ENCODE measurements around the gene POLA2. TPM values are rescaled to one million over a fixed set of nuclear protein-coding genes. Genes with fewer than 3 reads are reported as not detected.
A peak's percentile ranks its signal among the peaks of the same experiment; 100 is the strongest.
"Not testable (repeated sequence)": the region's sequence is repeated elsewhere in the genome, so short reads cannot be mapped to it uniquely, and the experiment has no call there.

The POLA2 gene
- total RNA-seq, 1 donor from 2014 or later: 11.2 TPM

DNA sequence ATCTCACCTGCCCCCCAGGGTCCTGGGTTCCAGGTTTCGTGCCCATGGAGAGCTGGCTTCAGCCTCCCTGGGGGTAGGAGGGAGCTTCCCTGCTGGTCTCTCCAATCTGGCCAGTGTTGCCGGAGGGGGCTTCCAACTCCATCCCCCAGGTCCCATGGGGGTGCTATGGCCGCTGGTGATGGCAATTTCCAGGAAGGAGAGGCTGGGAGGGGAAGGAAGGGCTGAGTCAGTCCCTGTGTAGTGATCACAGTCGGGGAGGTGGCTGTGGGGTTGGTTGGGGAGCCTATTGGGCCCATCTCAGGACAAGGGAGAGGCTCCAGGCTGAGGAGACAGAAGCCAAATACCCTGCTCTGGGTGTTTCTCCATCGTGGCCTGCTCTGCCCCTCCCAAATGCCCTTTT lies 47.2 kb downstream of the POLA2 start:
- ATAC-seq: peak; percentile 14

DNA sequence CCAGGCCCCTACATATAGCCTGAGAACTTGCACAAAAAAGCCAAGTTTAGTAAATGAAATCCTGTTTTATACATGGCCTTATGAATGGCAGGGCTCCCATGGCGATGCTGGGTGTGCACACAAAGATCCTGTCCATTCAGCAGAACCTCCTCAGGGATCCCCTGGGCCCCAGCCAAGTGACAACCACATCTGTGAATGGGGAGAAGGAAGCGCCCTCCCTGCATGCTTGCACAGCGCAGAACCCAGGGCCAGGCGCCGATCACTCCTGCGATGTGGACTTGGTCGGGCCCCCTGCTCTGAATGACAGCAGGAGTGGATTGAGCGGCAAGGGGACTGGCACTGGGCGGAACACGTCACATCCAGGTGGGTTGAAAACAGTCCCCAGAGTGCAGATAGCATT lies 48.5 kb downstream of the POLA2 start:
- ATAC-seq: no peak

DNA sequence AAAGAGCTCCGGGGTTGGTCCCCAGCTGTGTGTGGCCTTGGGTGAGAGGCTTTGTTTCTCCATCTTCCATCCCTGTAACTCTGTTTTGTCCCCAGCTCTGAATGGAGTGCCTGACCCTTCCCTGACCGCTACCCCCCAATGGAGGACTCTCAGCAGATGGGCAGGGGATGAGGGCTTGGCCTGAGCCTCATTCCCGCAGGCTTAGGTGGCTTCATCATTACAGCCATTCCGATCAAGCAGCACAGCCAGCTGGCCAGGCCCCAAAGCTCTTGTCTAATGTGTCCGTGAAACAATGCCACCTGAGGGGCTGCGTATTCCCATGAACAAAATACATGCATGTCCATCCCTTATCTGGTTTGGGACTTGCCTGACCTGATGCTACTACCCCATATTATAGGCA lies 49.0 kb downstream of the POLA2 start:
- ATAC-seq: no peak

DNA sequence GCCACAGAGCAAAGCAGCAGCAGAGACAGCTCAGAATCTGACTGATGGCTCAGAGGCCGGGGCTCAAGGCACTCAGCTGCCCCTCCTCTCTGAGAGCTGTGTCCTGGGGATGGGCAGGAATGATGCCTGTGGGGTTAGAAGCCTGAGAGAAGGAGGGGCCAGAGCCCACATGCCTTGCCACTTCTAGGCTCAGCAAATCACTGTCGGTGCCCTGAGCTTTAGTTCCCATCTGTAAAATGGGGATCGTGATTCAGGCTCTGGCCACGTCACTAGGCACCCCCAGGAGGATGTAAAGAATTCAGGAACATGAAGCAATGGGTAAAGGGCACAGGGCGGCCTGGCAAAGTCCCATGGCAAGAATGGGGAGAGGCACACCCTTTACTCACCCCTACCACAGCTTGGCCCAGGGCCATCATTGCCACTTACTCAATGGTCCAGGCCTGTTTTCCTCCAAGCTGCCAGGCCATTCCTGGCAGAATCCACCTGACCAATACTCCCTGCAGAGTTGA lies 49.5 kb downstream of the POLA2 start:
- ATAC-seq: no peak

DNA sequence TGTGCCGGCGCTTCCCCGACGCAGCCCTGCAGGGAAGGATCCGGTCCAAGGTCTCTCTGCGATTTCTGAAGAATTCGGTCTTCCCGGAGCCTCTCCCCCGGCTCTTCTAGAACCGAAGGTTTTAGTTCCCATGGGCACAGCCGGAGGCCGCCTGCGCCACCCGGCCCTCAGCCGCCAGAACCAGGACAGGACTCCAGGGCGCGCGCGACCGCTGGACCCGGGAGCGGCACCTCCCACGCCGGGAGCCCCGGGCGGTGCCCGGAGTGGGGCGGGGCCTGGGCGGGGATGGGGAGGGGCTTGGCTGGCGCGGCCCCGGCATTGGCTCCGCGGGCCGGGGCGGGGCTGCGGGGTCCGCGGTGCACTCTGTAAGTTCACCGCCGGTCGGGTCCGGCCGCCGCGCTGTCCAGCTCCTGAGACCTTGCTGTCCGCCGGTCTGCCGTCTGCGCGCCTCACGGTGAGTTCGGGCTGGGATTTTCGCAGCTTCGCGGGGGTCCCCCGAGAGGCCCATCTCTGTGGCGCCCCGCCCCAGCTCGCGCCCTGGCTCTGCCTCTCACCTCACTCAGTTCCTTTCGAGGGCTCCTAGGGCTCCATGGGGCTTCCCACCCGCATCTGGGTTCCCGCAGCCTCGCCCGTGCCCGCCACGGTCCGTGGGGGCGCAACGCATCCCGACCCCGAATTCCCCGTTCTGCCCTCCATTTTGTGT lies 52.9 kb downstream of the POLA2 start, which contains the start of gene CDC42EP2:
CDC42EP2 (plus strand) TSS at position 366 of the 703 bp plus-strand sequence. CDS start 6,033 bp downstream, outside the sequence.
- ATAC-seq: peak; percentile 88

DNA sequence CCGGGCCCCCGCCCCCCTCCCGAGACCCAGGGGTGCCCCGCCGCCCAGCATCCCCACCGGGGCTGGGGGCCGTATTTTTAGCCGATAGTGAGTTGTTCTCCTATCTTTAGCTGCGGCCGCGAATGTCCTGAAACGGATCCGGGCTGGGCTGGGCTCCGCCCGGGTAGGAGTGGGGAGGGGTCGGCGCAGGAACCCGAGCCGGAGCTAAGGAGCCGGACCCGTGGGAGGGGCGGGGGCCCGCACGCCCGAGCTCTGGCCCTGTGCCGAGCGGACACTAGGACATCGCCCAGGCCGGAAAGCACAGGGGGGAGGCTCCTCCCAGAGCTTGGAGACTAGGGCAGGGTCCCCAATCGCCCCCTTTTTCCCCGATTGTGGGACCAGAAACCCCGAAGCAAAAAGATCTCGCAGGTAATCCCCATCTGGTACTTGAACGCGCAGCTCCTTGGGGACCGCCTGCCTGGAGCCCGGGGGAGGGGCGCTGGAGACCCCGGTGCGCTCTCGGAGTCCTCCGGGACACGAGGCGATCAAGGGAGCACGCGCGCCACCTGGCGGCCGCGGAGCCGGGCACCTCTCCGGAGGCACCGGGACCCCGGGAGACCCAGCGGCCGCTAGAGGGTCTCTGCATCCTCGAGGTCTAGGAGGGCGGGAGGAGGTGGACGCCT lies 53.6 kb downstream of the POLA2 start:
- peak; percentile 48 for ATAC-seq

DNA sequence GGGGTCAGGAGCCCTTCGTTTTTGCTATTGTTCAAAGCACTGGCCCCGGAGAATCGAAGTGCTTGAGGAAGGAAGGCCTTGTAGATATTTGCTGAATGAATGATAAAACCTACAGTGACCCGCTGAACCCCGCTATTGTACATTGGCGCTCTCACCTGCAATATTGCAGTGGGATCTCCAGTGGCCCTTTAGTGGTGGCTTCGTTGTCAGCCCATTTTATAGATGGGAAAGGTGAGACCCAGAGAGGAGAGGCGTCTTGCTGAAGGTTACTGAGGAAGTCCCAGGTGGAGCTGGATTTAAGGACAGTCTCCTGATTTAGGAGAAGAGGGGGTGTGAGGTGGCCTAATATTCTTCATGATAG lies 54.1 kb downstream of the POLA2 start:
- ATAC-seq: no peak

DNA sequence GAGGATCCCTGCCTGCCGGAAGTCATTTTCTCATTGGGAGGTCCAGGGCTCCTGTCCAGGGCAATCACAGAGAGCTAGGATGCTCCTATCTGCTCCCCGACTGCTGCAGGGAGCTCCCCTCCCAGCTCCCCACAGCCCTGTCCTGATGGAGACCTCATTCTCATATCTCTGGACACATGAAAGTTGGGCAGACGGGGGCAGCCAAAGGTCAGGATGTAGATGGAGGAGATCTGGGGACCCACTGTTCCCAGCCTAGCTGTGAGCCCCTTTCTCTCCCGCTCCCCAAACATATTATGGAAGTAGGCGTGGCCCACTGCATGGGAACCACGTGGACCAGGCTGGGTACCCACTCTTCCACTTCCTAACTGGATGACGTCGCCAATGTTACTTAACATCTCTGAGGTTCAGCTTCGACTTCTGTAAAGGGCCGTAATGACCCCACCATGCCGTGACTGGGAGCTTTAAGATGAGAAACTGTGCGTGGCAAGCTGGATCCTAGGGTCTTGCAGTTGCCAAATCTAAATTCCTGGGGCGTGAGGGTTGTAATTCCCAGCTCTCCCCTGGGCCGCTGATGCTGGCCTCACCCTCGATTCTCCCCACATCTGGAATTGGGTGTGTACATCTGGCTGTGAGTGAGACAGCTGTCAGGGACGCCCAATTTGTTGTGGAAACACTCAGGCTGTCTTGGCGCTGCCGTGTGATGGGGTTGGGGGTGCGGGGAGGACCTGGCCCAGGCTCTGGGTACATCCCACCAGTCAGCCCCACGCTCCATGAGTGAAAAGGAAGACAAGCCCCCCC lies 54.7 kb downstream of the POLA2 start:
- ATAC-seq: peak; percentile 9

DNA sequence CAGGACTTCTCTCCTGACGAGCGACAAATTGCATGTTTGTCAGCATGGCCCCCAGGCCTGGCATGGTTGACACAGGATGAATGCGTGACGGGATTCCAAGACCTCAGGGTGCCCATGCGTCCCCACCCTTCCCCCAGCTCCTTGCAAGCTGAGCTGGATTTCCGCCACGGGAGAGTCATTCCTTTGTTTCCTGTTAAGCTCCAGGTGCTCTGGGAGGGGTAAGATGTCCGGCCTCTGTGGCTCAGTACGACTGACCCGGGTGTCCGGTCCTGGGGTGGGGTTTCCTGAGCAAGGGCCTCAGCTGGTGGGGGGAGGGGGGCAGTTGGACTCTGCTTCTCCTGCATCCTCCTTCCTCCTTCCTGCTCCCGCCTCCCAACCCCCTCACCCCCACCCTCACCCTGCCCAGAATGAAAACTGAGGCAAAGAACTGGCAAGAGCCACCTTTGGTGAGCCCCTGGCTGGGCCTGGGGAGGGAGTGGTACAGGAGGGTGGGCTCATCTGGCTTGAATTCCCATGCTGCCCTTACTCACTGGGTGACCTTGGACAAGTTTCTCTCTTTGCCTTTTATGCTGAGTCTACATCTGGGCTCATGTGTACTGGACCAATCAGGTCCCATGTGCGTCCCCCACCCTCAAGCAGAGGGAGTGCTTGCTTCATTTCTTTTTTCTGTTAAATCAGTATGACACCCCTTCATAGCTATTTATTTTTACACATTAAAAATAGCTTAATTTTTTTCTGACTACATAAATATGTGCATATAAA lies 55.4 kb downstream of the POLA2 start:
- peak; percentile 36 for ATAC-seq

DNA sequence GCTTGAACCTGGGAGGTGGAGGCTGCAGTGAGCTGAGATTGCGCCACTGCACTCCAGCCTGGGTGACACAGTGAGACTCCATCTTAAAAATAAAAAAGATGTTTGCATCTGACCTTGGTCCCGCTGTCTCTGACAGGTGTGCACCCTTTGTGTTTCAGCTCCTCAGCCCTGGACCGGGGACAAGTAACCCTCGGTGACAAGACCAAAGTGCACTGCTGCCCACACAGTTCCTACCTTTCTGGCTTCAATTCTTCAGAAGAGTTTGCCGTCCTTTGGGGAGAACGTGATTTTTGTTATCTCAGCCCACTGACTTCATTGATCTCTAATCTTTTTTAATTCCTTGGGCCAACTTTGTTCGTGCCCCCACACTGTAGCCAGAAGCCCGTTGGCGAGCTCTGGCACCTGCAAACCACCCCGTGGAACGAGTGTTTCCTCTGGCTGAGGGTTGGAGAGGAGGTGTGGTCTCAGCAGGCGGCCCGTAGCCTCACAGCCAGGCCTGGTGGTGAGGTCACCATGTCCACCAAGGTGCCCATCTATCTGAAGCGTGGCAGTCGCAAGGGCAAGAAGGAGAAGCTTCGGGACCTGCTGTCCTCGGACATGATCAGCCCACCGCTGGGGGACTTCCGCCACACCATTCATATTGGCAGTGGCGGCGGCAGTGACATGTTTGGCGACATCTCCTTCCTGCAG lies 58.8 kb downstream of the POLA2 start:
- no peak for ATAC-seq

DNA sequence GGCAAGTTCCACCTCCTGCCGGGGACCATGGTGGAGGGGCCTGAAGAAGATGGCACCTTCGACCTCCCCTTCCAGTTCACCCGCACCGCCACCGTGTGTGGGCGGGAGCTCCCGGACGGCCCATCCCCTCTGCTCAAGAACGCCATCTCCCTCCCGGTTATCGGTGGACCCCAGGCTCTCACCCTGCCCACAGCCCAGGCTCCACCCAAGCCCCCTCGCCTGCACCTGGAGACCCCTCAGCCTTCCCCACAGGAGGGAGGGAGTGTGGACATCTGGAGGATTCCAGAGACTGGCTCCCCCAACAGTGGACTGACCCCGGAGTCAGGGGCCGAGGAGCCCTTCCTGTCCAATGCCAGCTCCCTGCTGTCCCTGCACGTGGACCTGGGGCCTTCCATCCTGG lies 59.3 kb downstream of the POLA2 start:
- no peak for ATAC-seq

DNA sequence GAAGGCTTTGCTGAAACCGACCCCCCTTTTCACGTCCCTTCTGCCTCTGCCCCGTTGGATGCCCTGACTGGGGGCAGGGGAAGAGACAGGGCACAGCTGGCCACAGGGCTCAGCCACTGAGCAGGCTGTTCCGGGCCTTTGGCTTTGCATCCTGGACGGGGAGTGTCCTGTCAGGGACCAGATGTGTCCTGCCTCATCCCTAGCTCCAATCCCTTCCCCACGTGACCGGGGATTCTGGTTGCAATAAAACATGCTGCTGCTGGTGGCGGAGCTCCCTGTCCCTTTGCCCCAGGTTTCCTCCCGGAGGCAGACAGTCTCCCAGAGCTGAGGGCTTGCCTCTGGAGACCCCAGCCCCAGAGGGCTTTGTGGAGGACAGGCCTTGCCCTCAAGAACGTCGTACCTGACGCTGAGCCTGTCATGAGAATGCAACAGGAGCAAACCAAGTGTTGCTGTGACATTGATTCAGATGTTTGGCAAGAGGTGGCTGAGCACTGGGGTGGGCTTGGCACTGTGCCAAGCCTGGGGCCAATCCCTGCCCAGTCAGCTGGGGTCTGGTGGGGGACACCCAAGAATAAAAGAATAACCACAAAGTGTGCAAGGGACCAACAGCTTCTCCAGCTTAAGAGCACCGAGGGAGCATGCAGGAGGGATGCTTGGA lies 60.2 kb downstream of the POLA2 start:
- no peak for ATAC-seq

DNA sequence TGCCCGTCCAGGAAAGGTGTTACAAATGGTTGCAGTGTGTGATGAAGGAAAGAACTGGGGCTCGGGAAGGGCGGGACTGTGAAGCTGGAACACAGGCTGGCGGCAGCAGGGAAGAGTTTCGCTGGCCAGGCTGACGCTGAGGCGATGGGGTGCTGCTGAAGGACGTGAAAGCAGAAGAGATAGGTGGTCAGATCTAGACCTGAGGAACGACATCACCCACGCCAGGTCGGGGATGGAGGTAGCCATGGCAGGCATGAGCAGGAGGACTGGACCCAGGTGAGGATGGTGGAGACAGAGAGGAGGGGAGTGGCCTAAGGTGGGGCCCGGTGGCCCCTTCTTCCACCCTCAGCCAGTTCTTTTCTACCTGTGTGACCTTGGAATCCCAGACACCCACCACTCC lies 62.1 kb downstream of the POLA2 start:
- peak; percentile 10 for ATAC-seq

DNA sequence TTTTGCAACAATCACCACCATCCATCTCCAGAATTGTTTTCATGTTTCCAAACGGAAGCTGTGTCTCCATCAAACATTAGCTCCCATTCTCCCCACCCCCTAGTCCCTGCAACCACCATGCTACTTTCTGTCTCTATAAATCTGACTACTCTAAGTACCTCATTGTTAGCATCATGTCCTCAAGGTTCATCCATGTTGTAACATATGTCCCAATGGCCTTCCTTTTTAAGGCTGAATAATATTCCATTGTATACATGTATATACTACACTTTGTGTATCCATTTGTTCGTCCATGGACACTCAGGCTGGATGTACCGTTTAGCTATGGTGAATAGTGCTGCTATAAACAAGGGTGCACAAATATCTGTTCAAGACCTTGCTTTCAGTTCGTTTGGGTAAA lies 63.7 kb downstream of the POLA2 start:
- ATAC-seq: no peak

DNA sequence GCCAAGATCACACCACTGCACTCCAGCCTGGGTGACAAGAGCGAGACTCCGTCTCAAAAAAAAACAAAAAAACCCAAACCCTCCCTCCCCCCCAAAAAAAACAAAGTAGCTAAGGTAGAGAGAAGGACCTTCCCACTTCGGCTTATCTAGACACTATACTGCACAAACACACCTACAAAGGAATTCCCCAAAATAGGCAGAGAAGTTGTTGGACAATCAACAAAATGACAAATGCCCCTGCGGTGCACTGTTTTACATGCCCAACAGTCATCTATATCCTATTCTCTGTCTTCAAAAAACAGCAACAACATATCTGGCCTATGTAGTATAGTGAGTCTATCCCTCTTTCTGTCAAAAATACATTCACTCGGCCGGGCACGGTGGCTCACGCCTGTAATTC lies 65.3 kb downstream of the POLA2 start:
- ATAC-seq: no peak

DNA sequence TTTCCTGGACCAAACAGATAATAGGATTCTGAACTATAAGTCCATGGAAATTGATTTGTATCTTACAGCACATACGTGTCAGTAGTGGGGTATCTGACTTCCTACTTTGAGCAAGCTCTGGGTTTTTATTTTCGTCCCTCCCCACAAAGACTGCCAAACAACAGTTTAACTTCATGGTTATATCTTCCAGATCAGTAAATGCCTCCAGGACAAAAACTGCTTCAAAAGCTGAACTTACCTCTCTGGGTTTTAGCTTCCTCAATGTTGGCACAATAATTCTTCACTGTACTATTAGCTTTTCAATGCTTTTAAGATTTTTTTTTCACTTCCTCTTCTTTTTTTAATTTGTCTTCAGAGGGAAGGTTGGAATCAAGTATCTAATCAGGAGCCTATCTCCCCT lies 67.7 kb downstream of the POLA2 start:
- ATAC-seq: no peak

DNA sequence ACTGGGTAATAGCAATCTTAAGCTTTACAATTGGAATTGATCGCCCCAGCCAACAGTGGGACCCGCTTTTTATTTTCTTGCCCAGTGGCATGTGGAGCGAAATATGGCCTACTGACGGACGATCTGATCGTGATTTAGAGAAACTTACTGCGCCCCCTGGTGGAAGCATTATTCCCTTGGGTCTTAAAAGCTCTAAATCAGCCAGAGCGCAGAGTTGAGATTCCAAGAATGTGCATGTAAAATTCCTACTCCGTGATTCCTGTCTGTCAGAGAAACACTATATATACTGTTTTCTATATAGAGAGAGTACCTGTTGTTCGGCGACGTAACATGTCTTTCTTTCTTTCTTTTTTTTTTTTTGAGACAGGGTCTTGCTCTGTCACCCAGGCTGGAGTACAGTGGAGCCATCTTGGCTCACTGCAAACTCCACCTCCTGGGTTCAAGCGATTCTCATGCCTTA lies 68.2 kb downstream of the POLA2 start:
- peak; percentile 40 for ATAC-seq

DNA sequence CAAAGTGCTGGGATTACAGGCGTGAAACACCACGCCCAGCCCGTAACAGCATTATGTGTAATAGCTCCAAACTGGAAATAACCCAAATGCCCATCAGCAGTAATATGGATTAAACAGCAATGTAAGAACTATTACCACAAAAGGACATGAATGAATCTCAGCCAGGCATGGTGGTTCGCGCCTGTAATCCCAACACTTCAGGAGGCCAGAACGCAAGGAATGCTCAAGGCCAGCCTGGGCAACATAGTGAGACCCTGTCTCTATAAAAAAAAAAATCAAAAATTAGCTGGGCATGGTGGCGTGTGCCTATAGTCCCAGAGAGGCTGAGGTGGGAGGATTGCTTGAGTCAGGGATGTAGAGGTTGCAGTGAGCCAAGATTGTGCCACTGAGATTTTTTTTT lies 68.8 kb downstream of the POLA2 start:
- no peak for ATAC-seq

DNA sequence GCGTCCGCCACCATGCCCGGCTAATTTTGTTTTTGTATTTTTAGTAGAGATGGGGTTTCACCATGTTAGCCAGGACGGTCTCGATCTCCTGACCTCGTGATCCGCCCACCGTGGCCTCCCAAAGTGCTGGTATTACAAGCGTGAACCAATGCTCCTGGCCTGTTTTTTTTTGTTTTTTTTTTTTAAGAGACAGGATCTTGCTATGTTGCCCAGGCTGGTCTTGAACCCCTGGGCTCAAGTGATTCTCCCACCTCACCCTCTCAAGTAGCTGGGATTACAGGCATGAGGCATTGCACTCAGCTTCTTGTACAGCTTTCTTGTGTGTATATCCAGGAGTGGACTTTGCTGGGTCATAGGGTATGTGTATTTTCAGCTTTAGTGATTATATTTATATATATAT lies 70.8 kb downstream of the POLA2 start:
- not testable (repeated sequence) for ATAC-seq

DNA sequence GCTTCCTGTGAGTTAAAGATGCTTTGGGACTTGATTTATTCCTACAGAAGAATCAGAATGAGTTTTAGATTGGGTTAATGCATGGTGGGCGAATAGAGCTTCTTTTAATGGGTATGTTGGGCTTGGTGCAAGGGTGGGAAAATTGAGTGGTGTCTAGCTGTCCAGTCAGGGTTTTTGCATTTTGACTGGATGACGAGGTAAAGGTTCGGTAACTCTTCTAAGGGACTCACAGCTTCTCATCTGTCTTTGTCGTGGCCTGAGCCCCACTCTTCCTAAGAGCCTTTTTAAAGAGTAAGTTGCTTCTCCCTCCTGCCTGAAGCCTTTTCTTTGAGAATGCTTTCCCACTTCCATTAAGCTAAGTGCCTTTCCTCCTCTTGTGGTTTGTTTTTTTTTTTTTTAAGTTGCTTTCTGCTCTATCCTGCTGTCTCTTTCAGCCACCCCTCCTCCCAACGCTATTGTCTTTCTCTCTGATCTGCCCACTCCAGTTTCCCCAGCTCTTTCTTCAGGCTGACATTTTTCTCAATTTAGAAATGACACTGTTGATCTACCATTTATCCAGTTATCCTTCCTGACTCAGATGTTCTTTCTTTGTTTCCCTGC lies 73.0 kb downstream of the POLA2 start:
- no peak for ATAC-seq

DNA sequence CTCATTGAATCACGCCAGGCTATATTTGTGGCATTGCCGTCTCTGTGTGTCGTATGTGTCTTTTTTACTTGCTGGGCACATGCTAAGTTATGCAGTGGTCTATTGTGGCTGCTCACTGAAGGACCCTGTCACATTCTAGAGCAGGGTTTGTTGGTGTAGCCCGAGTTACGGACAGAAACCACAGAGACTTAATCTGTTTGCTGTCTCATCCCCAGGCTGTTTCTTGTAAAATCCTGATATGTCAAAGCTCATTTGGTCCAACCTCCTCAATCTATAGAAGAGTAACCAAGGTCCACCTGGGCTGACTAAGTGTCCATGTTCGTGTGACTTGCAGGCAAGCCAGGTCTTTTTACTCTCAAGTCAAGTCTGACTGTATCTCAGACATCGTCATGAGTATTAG lies 76.9 kb downstream of the POLA2 start:
- ATAC-seq: no peak

Data from esophagus mucosa (tissue), 1 donor.